ENCODE data around the gene PRR23E. TPM values are rescaled to one million over a fixed set of nuclear protein-coding genes. Genes with fewer than 3 reads are reported as not detected.

PRR23E gene
- polyA plus RNA-seq, 4 donors, result not detected

DNA sequence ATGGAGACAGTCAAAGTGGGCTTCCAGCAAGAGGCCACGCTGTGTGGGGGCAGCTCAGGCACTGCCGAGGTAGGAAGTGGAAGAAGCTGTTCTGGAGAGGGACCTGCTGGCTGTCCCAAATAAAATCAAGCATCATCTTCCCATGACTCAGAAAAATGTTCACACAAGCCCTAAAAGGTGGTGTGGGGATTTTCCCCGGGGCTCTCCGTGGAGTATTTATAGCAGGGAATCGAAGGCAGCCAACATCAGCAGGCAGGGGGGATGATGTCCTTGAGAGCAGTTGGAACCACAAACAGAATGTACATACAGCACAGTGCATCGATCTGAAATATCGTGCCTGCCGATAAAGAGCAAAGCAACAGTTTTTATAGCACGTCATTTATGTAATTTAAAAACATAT is 27.6 kb downstream of the PRR23E start:
- H3K27me3 ChIP-seq (ENCODE audit: control insufficient read depth in 3 of 3, insufficient read depth in 3 of 3, low read length in 3 of 3), result peaks cover 3 to 14% (median 3%) of the 10 kb centered on the region in 3 donors
- H3K36me3 ChIP-seq (ENCODE audit: control insufficient read depth in 3 of 3, insufficient read depth in 2 of 3, low read depth in 1 of 3, low read length in 3 of 3), result no peaks in the 10 kb centered on the region
- no peak for DNase-seq
- no peak overlapping the region for H3K27ac ChIP-seq (ENCODE audit: low read depth in 1 of 3, low read length in 2 of 3)
- no peak for FAIRE-seq
- 59 to 65% (median 62%) methylated on average over 9 of the region's 9 CpGs for WGBS, 3 donors
- H3K4me1 ChIP-seq (ENCODE audit: control insufficient read depth in 3 of 3, insufficient read depth in 2 of 3, low read depth in 1 of 3, low read length in 2 of 3), result no peaks in the 10 kb centered on the region
- no peak overlapping the region for H3K4me3 ChIP-seq (ENCODE audit: low read depth in 1 of 3, low read length in 3 of 3)
- H3K9me3 ChIP-seq (ENCODE audit: control insufficient read depth in 2 of 2, insufficient read depth in 1 of 2, low read depth in 1 of 2, low read length in 1 of 2), result peaks cover 0 to 2% of the 10 kb centered on the region in 2 donors

DNA sequence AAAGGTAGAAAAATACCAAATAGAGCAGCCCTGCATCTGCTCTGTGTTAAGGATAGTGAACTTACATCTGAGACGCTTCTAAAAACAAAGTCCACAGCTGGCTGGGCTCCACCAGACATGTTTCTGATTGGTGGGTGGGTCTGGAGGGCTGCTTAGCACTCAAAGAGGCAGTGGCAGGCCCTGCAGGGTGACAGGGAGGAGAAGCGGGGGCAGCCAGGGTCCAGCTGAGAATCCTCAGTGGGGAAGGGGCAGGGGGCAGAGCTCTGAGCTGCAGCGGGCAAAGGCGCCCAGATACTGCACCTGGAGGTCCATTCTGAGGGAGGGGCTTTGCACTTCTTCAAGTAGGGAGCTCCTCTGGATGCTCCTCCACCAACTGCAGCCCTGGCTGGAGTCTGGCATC is 28.1 kb downstream of the PRR23E start:
- H3K36me3 ChIP-seq (ENCODE audit: control insufficient read depth in 3 of 3, insufficient read depth in 2 of 3, low read depth in 1 of 3, low read length in 3 of 3), result no peaks in the 10 kb centered on the region
- H3K27me3 ChIP-seq (ENCODE audit: control insufficient read depth in 3 of 3, insufficient read depth in 3 of 3, low read length in 3 of 3), result peaks cover 3 to 14% (median 3%) of the 10 kb centered on the region in 3 donors
- peaks cover 0 to 2% of the 10 kb centered on the region in 2 donors for H3K9me3 ChIP-seq (ENCODE audit: control insufficient read depth in 2 of 2, insufficient read depth in 1 of 2, low read depth in 1 of 2, low read length in 1 of 2)
- WGBS, 3 donors, result 58 to 69% (median 62%) methylated on average over 4 of the region's 4 CpGs
- no peak for FAIRE-seq
- no peak overlapping the region for H3K27ac ChIP-seq (ENCODE audit: low read depth in 1 of 3, low read length in 2 of 3)
- H3K4me3 ChIP-seq (ENCODE audit: low read depth in 1 of 3, low read length in 3 of 3), result no peak overlapping the region
- H3K4me1 ChIP-seq (ENCODE audit: control insufficient read depth in 3 of 3, insufficient read depth in 2 of 3, low read depth in 1 of 3, low read length in 2 of 3), result no peaks in the 10 kb centered on the region
- DNase-seq, result no peak

DNA sequence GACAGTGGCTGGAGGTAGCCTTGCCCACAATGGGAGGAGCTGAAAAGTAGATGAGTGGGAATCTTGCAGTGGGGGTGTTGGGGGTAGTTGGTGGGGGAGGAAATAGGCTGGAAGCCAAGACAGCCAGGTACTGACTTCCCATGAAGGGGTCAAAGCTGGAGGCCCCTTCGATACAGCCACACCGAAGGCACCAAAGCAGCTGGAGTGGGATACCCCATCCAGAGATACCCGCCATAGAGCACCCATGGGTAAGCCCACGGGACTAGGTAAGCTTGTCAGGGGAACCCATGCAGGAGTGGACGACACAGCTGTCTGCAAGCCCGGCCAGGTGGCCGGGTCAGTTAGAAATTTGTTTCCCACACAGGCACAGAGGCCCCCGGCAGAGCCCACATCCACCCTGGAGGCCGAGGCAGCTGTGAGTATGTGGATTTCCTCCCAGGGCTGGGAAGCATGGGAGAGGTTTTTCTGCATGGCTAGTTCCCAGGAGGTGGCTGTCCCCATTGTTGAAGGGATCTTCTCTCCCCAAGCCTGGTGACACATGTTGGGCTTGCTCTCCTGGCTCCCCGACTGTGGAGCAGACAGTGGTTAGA is 28.6 kb downstream of the PRR23E start:
- Histone ChIP-seq H3K4me1 (ENCODE audit: control insufficient read depth in 3 of 3, insufficient read depth in 2 of 3, low read depth in 1 of 3, low read length in 2 of 3) (no peaks in the 10 kb centered on the region), H3K36me3 (ENCODE audit: control insufficient read depth in 3 of 3, insufficient read depth in 2 of 3, low read depth in 1 of 3, low read length in 3 of 3) (no peaks in the 10 kb centered on the region), H3K27me3 (ENCODE audit: control insufficient read depth in 3 of 3, insufficient read depth in 3 of 3, low read length in 3 of 3) (peaks cover 3 to 14% (median 3%) of the 10 kb centered on the region in 3 donors), H3K9me3 (ENCODE audit: control insufficient read depth in 2 of 2, insufficient read depth in 1 of 2, low read depth in 1 of 2, low read length in 1 of 2) (peaks cover 0 to 2% of the 10 kb centered on the region in 2 donors), H3K4me3 (ENCODE audit: low read depth in 1 of 3, low read length in 3 of 3) (no peak overlapping the region), H3K27ac (ENCODE audit: low read depth in 1 of 3, low read length in 2 of 3) (no peak overlapping the region)
- no peak for DNase-seq
- WGBS, 3 donors, result 69 to 73% (median 71%) methylated on average over 10 of the region's 10 CpGs
- no peak for FAIRE-seq

DNA sequence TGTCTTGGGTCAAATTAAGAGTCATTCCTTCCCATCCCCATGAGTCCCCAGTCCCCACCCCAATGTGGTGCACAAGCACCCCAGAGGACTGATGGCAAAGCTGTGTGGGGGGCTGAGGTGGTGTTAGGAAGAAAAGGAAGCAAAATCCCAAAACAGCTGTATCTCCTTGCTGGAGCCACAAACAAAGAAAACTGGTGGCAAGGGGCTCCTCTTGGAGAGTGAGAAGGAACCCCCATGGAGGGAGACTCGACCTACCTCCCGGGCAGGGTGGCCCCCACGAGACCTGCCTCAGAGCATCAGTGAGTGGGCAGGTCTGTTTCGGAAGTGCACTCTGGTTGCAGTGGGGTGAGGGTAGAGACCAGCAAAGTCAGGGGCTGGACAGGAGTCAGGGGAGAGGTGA is 29.2 kb downstream of the PRR23E start:
- H3K36me3 ChIP-seq (ENCODE audit: control insufficient read depth in 3 of 3, insufficient read depth in 2 of 3, low read depth in 1 of 3, low read length in 3 of 3), result no peaks in the 10 kb centered on the region
- FAIRE-seq (no peak), DNase-seq (no peak)
- WGBS, 3 donors, result 65 to 82% (median 73%) methylated on average over 4 of the region's 4 CpGs
- no peaks in the 10 kb centered on the region for H3K4me1 ChIP-seq (ENCODE audit: control insufficient read depth in 3 of 3, insufficient read depth in 2 of 3, low read depth in 1 of 3, low read length in 2 of 3)
- no peak overlapping the region for H3K27ac ChIP-seq (ENCODE audit: low read depth in 1 of 3, low read length in 2 of 3)
- H3K9me3 ChIP-seq (ENCODE audit: control insufficient read depth in 2 of 2, insufficient read depth in 1 of 2, low read depth in 1 of 2, low read length in 1 of 2), result peaks cover 0 to 2% of the 10 kb centered on the region in 2 donors
- H3K4me3 ChIP-seq (ENCODE audit: low read depth in 1 of 3, low read length in 3 of 3), result no peak overlapping the region
- peaks cover 3 to 10% (median 3%) of the 10 kb centered on the region in 3 donors for H3K27me3 ChIP-seq (ENCODE audit: control insufficient read depth in 3 of 3, insufficient read depth in 3 of 3, low read length in 3 of 3)

DNA sequence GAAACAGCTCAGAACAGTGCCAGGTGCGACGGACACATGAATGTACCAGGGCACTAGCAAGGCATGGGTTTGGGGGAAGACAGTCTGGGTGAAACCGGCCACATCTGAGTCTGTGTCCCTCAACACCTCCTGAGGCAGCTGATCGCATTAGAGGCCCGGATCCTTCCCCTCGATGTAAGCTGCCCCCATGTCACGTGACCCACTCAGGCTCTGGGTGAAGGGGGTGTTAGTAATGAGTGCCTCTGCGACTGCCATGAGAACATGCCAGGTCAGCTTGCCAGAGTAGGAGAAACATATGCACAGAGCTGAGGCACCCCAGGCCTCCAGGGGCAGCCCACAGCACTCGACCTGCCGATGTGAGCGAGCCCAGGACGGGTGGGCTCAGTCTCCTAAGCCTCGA is 29.7 kb downstream of the PRR23E start:
- Histone ChIP-seq H3K36me3 (ENCODE audit: control insufficient read depth in 3 of 3, insufficient read depth in 2 of 3, low read depth in 1 of 3, low read length in 3 of 3) (no peaks in the 10 kb centered on the region), H3K9me3 (ENCODE audit: control insufficient read depth in 2 of 2, insufficient read depth in 1 of 2, low read depth in 1 of 2, low read length in 1 of 2) (peaks cover 0 to 2% of the 10 kb centered on the region in 2 donors), H3K27ac (ENCODE audit: low read depth in 1 of 3, low read length in 2 of 3) (no peak overlapping the region), H3K4me1 (ENCODE audit: control insufficient read depth in 3 of 3, insufficient read depth in 2 of 3, low read depth in 1 of 3, low read length in 2 of 3) (no peaks in the 10 kb centered on the region), H3K27me3 (ENCODE audit: control insufficient read depth in 3 of 3, insufficient read depth in 3 of 3, low read length in 3 of 3) (peaks cover 3 to 9% (median 3%) of the 10 kb centered on the region in 3 donors), H3K4me3 (ENCODE audit: low read depth in 1 of 3, low read length in 3 of 3) (no peak overlapping the region)
- FAIRE-seq, result no peak
- no peak for DNase-seq
- WGBS, 3 donors, result 73 to 87% (median 83%) methylated on average over 13 of the region's 13 CpGs

DNA sequence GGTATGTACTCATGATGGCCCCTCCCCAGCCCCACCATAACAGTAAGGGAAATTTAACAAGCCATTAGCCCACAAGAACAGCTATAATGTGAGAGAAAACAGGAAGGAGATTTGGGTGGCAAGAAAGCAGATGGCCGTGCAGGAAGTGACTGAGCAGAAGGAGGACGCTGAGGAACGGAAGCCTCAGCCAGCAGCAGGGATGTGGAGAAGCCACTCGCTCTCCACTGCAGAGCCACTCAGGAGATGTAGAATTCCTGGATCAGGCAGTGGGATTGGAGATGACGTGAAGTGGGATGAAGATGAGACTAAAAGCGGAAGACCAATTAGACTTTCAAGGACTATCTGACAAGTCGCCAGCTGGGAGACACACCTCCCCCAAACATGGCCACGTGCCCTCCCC is 31.2 kb downstream of the PRR23E start:
- no peaks in the 10 kb centered on the region for H3K4me1 ChIP-seq (ENCODE audit: control insufficient read depth in 3 of 3, insufficient read depth in 2 of 3, low read depth in 1 of 3, low read length in 2 of 3)
- peaks cover 0 to 3% (median 0%) of the 10 kb centered on the region in 3 donors for H3K27me3 ChIP-seq (ENCODE audit: control insufficient read depth in 3 of 3, insufficient read depth in 3 of 3, low read length in 3 of 3)
- H3K9me3 ChIP-seq (ENCODE audit: control insufficient read depth in 2 of 2, insufficient read depth in 1 of 2, low read depth in 1 of 2, low read length in 1 of 2), result peaks cover 0 to 2% of the 10 kb centered on the region in 2 donors
- WGBS, 3 donors, result 46 to 75% (median 51%) methylated on average over 7 to 8 of the region's 8 CpGs
- FAIRE-seq, result no peak
- H3K36me3 ChIP-seq (ENCODE audit: control insufficient read depth in 3 of 3, insufficient read depth in 2 of 3, low read depth in 1 of 3, low read length in 3 of 3), result no peaks in the 10 kb centered on the region
- H3K27ac ChIP-seq (ENCODE audit: low read depth in 1 of 3, low read length in 2 of 3), result no peak overlapping the region
- DNase-seq, result no peak
- no peak overlapping the region for H3K4me3 ChIP-seq (ENCODE audit: low read depth in 1 of 3, low read length in 3 of 3)

DNA sequence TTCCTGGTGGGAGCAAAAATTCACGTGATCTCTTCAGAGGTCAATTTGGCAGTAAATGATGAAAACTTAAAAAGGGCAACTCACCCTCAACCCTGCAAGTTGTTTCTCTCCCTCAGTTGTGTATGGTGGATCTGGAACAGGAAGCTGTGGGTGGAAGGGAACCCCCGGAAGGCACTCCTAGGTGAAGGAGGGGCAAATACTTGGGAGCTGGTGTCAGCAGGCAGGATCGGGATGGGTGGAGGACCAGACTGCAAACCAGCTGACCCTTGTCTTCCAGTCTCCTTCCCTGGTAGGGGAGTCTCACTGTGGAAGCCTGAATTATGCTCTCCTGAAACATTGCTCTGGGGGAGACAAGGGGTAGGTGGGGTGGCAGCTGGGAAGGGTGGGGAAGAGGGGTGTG is 33.5 kb downstream of the PRR23E start:
- Histone ChIP-seq H3K27me3 (ENCODE audit: control insufficient read depth in 3 of 3, insufficient read depth in 3 of 3, low read length in 3 of 3) (no peaks in the 10 kb centered on the region), H3K4me1 (ENCODE audit: control insufficient read depth in 3 of 3, insufficient read depth in 2 of 3, low read depth in 1 of 3, low read length in 2 of 3) (no peaks in the 10 kb centered on the region), H3K27ac (ENCODE audit: low read depth in 1 of 3, low read length in 2 of 3) (no peak overlapping the region), H3K9me3 (ENCODE audit: control insufficient read depth in 2 of 2, insufficient read depth in 1 of 2, low read depth in 1 of 2, low read length in 1 of 2) (peaks cover 0 to 2% of the 10 kb centered on the region in 2 donors), H3K4me3 (ENCODE audit: low read depth in 1 of 3, low read length in 3 of 3) (no peak overlapping the region), H3K36me3 (ENCODE audit: control insufficient read depth in 3 of 3, insufficient read depth in 2 of 3, low read depth in 1 of 3, low read length in 3 of 3) (no peaks in the 10 kb centered on the region)
- no peak for FAIRE-seq
- DNase-seq, result no peak
- 59 to 74% (median 65%) methylated on average over 3 of the region's 3 CpGs for WGBS, 3 donors

DNA sequence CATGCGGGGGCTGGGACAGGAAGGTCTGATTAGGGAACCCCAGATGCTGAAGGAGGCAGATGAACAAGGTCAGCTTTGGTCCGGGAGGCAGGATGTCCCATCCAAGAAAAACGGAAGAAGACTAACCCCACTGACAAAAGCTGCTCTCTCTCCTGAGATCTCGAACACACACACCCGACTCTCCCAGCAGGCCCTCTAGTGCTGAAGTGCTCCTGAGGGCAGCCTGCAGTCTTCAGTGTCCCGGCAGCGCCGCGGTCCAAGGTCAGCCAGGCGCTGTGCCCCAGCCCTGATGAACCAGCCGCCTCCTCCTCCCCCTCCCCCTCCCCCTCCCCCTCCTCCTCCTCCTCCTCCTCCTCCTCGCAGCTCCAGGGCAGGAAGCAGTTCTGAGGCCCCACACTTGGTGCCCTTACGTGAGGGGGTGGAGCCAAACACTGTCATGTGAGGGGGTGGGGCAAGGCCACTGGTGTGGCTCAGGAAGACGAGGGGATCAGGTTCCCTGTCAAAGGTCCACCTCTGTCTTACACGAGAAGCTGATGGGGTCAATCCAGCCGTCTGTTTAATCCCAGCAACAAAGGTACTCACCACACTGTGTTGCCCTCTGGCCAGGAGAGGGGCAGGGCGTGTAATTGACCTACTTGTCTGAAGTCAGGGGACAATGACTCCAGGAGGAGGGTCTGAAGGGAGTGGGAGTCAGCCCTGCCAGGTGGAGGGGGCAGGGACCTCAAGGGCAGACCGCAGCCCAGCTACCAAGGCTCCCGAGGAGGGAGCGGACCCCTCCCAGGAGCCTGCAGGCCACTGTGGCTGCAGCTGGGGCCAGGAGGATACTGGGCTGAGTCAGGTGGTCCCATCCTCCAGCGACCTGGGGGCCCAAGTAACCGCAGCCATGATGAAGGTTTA is 34.3 kb downstream of the PRR23E start:
- H3K4me1 ChIP-seq (ENCODE audit: control insufficient read depth in 3 of 3, insufficient read depth in 2 of 3, low read depth in 1 of 3, low read length in 2 of 3), result no peaks in the 10 kb centered on the region
- H3K36me3 ChIP-seq (ENCODE audit: control insufficient read depth in 3 of 3, insufficient read depth in 2 of 3, low read depth in 1 of 3, low read length in 3 of 3), result no peaks in the 10 kb centered on the region
- H3K9me3 ChIP-seq (ENCODE audit: control insufficient read depth in 2 of 2, insufficient read depth in 1 of 2, low read depth in 1 of 2, low read length in 1 of 2), result peaks cover 0 to 2% of the 10 kb centered on the region in 2 donors
- H3K4me3 ChIP-seq (ENCODE audit: low read depth in 1 of 3, low read length in 3 of 3), result no peak overlapping the region
- H3K27me3 ChIP-seq (ENCODE audit: control insufficient read depth in 3 of 3, insufficient read depth in 3 of 3, low read length in 3 of 3), result no peaks in the 10 kb centered on the region
- H3K27ac ChIP-seq (ENCODE audit: low read depth in 1 of 3, low read length in 2 of 3), result no peak overlapping the region
- no peak for FAIRE-seq
- WGBS, 3 donors, result 41 to 47% (median 45%) methylated on average over 17 to 21 of the region's 22 CpGs
- no peak for DNase-seq
